Measurements from ENCODE around the gene PKP1.

PKP1 gene

GRCh38 chr1:201266774-201267173, 16.5 kb upstream of the PKP1 start:
- H2AFZ ChIP-seq (ENCODE audit: low read length) = no peak overlapping the region
- no peaks in the 10 kb centered on the region for H3K4me1 ChIP-seq (ENCODE audit: low read length)
- no peak for DNase-seq
- peaks cover 19% of the 10 kb centered on the region for H3K27me3 ChIP-seq (replicated peaks; ENCODE audit: insufficient read depth, low read length)
- no peaks in the 10 kb centered on the region for H3K79me2 ChIP-seq (ENCODE audit: low read length)
- H3K9me3 ChIP-seq (replicated peaks; ENCODE audit: insufficient read depth, low read length) = no peaks in the 10 kb centered on the region
- no peaks in the 10 kb centered on the region for H3K36me3 ChIP-seq (replicated peaks; ENCODE audit: insufficient read depth, low read length)
- H3K9me2 ChIP-seq (replicated peaks; ENCODE audit: insufficient read depth, low read length) = no peaks in the 10 kb centered on the region
- H3K9ac ChIP-seq (ENCODE audit: low read length) = no peak overlapping the region
- no peak overlapping the region for H3K4me2 ChIP-seq (ENCODE audit: low read depth, low read length)
- H3K27ac ChIP-seq (ENCODE audit: low read length) = no peak overlapping the region
- TF ChIP-seq EZH2 (optimal IDR thresholded peaks at IDR 0.05; ENCODE audit: low read depth, low read length) = no peak
- no peak for TF ChIP-seq EZH2phosphoT487 (IDR thresholded peaks at IDR 0.05; ENCODE audit: low read length)
- no peaks in the 10 kb centered on the region for H3F3A ChIP-seq (ENCODE audit: insufficient read depth, low read length)
- no peak overlapping the region for H3K4me3 ChIP-seq (ENCODE audit: low read length)
- no peaks in the 10 kb centered on the region for H4K20me1 ChIP-seq (ENCODE audit: insufficient read depth, low read length)

- H3K9me3 ChIP-seq (replicated peaks; ENCODE audit: insufficient read depth, low read length) = no peaks in the 10 kb centered on the region
- H2AFZ ChIP-seq (ENCODE audit: low read length) = no peak overlapping the region
- H3K4me3 ChIP-seq (ENCODE audit: low read length) = no peak overlapping the region
- no peaks in the 10 kb centered on the region for H3K4me1 ChIP-seq (ENCODE audit: low read length)
- no peak for TF ChIP-seq EZH2 (optimal IDR thresholded peaks at IDR 0.05; ENCODE audit: low read depth, low read length)
- no peak for TF ChIP-seq EZH2phosphoT487 (IDR thresholded peaks at IDR 0.05; ENCODE audit: low read length)
- TF ChIP-seq CTCF (IDR thresholded peaks at IDR 0.05; ENCODE audit: low read length) = no peak
- H3K4me2 ChIP-seq (ENCODE audit: low read depth, low read length) = no peak overlapping the region
- no peaks in the 10 kb centered on the region for H3K9me2 ChIP-seq (replicated peaks; ENCODE audit: insufficient read depth, low read length)
- no peak overlapping the region for H3K27ac ChIP-seq (ENCODE audit: low read length)
- H4K20me1 ChIP-seq (ENCODE audit: insufficient read depth, low read length) = no peaks in the 10 kb centered on the region
- H3K27me3 ChIP-seq (replicated peaks; ENCODE audit: insufficient read depth, low read length) = peaks cover 19% of the 10 kb centered on the region
- no peaks in the 10 kb centered on the region for H3K36me3 ChIP-seq (replicated peaks; ENCODE audit: insufficient read depth, low read length)
- no peak for DNase-seq
- no peaks in the 10 kb centered on the region for H3F3A ChIP-seq (ENCODE audit: insufficient read depth, low read length)
- H3K9ac ChIP-seq (ENCODE audit: low read length) = no peak overlapping the region
- no peaks in the 10 kb centered on the region for H3K79me2 ChIP-seq (ENCODE audit: low read length)
Observed at GRCh38 chr1:201267481-201268229, 15.7 kb upstream of the PKP1 start.

GRCh38 chr1:201268604-201269151, 14.6 kb upstream of the PKP1 start:
- no peak overlapping the region for H3K4me2 ChIP-seq (ENCODE audit: low read depth, low read length)
- DNase-seq = no peak
- no peak overlapping the region for H3K27ac ChIP-seq (ENCODE audit: low read length)

More at GRCh38 chr1:201268604-201269151, 14.6 kb upstream of the PKP1 start:
- no peaks in the 10 kb centered on the region for H3K9me3 ChIP-seq (replicated peaks; ENCODE audit: insufficient read depth, low read length)
- no peaks in the 10 kb centered on the region for H3K36me3 ChIP-seq (replicated peaks; ENCODE audit: insufficient read depth, low read length)
- no peaks in the 10 kb centered on the region for H3K9me2 ChIP-seq (replicated peaks; ENCODE audit: insufficient read depth, low read length)
- H3K9ac ChIP-seq (ENCODE audit: low read length) = no peak overlapping the region
- H3F3A ChIP-seq (ENCODE audit: insufficient read depth, low read length) = no peaks in the 10 kb centered on the region
- H3K27me3 ChIP-seq (replicated peaks; ENCODE audit: insufficient read depth, low read length) = peaks cover 19% of the 10 kb centered on the region
- no peaks in the 10 kb centered on the region for H4K20me1 ChIP-seq (ENCODE audit: insufficient read depth, low read length)
- no peak overlapping the region for H3K4me3 ChIP-seq (ENCODE audit: low read length)
- no peak overlapping the region for H2AFZ ChIP-seq (ENCODE audit: low read length)
- no peaks in the 10 kb centered on the region for H3K4me1 ChIP-seq (ENCODE audit: low read length)
- H3K79me2 ChIP-seq (ENCODE audit: low read length) = no peaks in the 10 kb centered on the region
- TF ChIP-seq EZH2phosphoT487 (IDR thresholded peaks at IDR 0.05; ENCODE audit: low read length) = no peak
- no peak for TF ChIP-seq CTCF (IDR thresholded peaks at IDR 0.05; ENCODE audit: low read length)
- TF ChIP-seq EZH2 (optimal IDR thresholded peaks at IDR 0.05; ENCODE audit: low read depth, low read length) = no peak

Data from MM.1S (cell line).